ENCODE data around the gene STRN.

STRN gene

DNA sequence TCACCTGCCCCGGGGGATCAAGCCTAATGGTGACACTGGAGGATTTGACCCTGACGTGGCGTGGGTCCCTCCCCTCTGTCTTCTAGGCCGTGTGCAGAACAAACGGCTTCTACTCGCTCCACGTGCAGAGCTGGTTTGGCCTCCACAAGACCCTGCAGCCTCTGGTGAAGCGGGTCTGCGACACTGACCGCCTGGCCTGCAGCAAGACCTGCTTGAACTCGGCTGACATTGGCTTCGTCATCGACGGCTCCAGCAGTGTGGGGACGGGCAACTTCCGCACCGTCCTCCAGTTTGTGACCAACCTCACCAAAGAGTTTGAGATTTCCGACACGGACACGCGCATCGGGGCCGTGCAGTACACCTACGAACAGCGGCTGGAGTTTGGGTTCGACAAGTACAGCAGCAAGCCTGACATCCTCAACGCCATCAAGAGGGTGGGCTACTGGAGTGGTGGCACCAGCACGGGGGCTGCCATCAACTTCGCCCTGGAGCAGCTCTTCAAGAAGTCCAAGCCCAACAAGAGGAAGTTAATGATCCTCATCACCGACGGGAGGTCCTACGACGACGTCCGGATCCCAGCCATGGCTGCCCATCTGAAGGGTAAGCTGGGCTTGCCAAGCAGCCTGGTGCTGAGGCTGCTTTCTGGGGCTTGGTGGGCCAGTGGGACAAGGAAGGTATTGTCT lies 157.8 kb downstream of the STRN start:
- TF ChIP-seq, protein P1, sequence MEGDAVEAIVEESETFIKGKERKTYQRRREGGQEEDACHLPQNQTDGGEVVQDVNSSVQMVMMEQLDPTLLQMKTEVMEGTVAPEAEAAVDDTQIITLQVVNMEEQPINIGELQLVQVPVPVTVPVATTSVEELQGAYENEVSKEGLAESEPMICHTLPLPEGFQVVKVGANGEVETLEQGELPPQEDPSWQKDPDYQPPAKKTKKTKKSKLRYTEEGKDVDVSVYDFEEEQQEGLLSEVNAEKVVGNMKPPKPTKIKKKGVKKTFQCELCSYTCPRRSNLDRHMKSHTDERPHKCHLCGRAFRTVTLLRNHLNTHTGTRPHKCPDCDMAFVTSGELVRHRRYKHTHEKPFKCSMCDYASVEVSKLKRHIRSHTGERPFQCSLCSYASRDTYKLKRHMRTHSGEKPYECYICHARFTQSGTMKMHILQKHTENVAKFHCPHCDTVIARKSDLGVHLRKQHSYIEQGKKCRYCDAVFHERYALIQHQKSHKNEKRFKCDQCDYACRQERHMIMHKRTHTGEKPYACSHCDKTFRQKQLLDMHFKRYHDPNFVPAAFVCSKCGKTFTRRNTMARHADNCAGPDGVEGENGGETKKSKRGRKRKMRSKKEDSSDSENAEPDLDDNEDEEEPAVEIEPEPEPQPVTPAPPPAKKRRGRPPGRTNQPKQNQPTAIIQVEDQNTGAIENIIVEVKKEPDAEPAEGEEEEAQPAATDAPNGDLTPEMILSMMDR (IDR thresholded peaks at IDR 0.05; ENCODE audit: insufficient read depth, low read depth, low read length, missing control alignments): no peak
- no peak for DNase-seq (ENCODE audit: low read depth)
- no peak overlapping the region for H3K4me3 ChIP-seq (ENCODE audit: low read depth, low read length)

DNA sequence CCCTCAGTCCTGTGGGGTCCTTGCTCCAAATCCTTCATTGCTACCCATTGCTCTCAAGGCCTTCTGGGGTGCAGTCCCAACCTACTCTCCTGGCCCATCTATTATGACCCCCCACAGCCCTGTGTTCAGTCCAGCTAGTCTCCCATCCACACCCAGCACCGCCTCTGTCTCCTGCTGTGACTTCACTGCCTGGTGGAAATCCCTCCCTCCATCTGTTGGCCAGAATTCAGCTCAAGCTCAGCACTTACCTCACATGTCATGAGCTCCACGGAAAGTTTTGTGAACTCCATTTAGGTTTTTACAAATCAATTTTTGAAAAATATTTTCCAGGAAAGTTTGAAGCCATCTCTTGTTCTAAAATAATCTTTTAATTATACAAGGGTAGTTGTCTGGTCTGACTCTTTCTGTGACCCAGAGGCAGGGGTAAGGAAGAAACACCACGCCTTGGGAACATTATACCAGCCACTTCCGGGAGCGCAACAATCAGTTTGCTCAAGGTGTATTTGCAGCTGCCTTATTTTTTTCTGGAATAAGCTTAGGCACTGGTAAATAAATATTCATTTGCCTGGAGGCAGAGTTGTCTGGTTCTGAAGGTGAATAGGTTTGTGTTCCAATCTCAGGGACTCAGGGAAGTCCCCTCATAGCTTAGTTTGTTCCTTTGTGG lies 159.0 kb downstream of the STRN start:
- TF ChIP-seq, protein P1 (IDR thresholded peaks at IDR 0.05; ENCODE audit: insufficient read depth, low read depth, low read length, missing control alignments): no peak
- DNase-seq (ENCODE audit: low read depth): no peak
- H3K4me3 ChIP-seq (ENCODE audit: low read depth, low read length): no peak overlapping the region

DNA sequence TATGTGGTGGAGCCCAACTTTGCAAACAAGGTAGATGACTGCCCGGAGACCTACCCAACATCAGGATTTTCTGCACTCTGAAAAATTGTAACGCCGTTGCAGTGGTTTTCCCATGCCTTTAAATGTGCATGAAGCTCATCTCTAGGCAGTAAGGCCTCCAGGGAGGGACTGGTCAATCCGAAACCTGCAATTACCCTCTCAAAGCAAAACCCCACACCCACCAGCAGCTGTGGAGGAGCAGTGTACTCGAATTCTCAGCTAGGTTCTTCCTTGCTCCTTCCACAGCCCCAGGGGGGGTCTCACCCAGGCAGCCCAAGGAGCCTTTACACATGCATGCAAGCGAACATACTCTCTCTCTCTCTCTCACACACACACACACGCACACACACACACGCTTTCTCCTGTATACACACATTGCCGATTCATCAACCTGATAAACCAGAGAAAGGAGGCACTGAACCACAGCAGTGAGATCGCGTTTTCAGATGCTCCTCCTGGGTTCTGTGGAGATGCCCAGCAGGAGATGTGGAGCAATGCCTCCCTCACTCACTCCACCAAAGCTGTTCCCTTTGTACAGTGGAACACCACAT lies 160.6 kb downstream of the STRN start:
- TF ChIP-seq, protein P1 (IDR thresholded peaks at IDR 0.05; ENCODE audit: insufficient read depth, low read depth, low read length, missing control alignments): no peak
- no peak overlapping the region for H3K4me3 ChIP-seq (ENCODE audit: low read depth, low read length)
- peak; percentile 9 for DNase-seq (ENCODE audit: low read depth)

DNA sequence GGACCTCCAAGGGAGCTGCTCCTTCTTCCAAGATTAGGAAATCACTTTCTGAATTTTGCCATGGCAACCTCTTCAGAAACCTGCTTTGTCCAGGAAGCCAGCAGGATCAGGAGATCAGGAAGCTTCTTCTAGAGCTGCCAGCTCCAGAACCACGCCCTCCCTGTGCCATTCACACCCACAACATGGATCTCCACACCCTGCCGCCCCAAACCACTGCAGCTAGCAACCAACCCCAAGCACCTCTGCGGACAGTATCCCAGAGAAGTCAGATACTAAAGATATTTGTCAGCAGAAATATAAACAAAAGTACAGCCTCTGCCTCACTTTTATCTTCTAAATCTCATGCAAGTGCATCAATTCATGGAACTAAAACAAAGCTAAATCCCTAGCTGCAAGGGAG lies 163.4 kb downstream of the STRN start:
- no peak for DNase-seq (ENCODE audit: low read depth)
- TF ChIP-seq, protein P1 (IDR thresholded peaks at IDR 0.05; ENCODE audit: insufficient read depth, low read depth, low read length, missing control alignments): no peak
- no peak overlapping the region for H3K4me3 ChIP-seq (ENCODE audit: low read depth, low read length)

DNA sequence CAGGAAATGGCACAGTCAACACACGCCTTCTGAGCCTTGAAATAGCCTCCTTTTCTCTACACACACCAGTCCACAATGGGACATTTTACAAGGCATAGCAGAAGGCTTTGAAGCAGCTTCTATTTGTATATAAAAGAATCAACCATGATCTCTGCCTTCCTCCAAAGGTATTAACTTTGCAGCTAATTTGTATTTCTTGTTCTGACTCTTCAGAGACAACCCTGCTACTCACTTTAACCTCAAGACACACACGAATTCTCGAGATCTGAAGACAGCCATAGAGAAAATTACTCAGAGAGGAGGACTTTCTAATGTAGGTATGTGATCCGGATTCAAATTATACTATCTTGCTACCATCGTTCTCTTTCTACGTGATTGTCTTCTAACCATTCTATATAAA lies 165.2 kb downstream of the STRN start:
- TF ChIP-seq, protein P1 (IDR thresholded peaks at IDR 0.05; ENCODE audit: insufficient read depth, low read depth, low read length, missing control alignments): no peak
- no peak for DNase-seq (ENCODE audit: low read depth)
- no peak overlapping the region for H3K4me3 ChIP-seq (ENCODE audit: low read depth, low read length)

DNA sequence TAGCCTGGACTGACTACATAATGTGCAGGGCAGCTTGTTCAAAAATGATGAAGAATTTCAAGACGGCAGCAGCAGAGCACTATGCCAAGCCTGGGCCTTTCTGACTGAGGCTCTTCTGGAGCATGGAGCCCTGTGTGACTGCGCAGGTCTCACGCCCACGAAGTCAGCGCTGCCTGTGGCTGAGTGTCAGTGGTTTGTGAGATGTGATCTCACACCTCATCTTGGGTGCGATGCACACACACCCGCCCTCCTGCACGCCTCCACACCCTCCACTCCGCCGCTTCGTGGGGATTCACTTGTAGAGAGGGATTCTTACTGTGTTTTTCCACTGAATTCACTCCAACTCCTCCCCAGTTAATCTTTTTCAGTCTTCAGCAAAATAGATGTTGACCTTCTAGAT lies 166.0 kb downstream of the STRN start:
- TF ChIP-seq, protein P1 (IDR thresholded peaks at IDR 0.05; ENCODE audit: insufficient read depth, low read depth, low read length, missing control alignments): no peak
- H3K4me3 ChIP-seq (ENCODE audit: low read depth, low read length): no peak overlapping the region
- DNase-seq (ENCODE audit: low read depth): no peak
